ENCODE measurements around the gene CLIP4. TPM values are rescaled to one million over a fixed set of nuclear protein-coding genes. Genes with fewer than 3 reads are reported as not detected.
A peak's percentile ranks its signal among the peaks of the same experiment; 100 is the strongest.
"Not testable (repeated sequence)": the region's sequence is repeated elsewhere in the genome, so short reads cannot be mapped to it uniquely, and the experiment has no call there.

Gene CLIP4
- total and polyA plus RNA-seq, 4 donors = 15.1 to 30.1 (median 23.1) TPM

- ATAC-seq (ENCODE audit: insufficient read depth, low FRiP score) = no peak
- no peaks in the 10 kb centered on the region for H3K27me3 ChIP-seq (ENCODE audit: control insufficient read depth in 3 of 3, insufficient read depth in 3 of 3, low read length in 2 of 3)
- H3K36me3 ChIP-seq (ENCODE audit: control insufficient read depth in 4 of 4, insufficient read depth in 4 of 4, low read length in 4 of 4) = no peaks in the 10 kb centered on the region
- H3K9ac ChIP-seq (ENCODE audit: insufficient read depth in 1 of 2, low read length in 2 of 2) = no peak overlapping the region
- no peak overlapping the region for H3K4me3 ChIP-seq
- H3K27ac ChIP-seq (ENCODE audit: low read depth in 1 of 2, low read length in 1 of 2) = peak overlapping the region in 1 of 2 donors; percentile 7
- 84 to 87% methylated on average over 11 to 12 of the region's 12 CpGs for WGBS, 2 donors
- no peak for DNase-seq
- peaks cover 0 to 4% (median 0%) of the 10 kb centered on the region in 5 donors for H3K4me1 ChIP-seq (ENCODE audit: control insufficient read depth in 5 of 5, insufficient read depth in 5 of 5, low read length in 5 of 5)
- TF ChIP-seq CTCF (IDR thresholded peaks at IDR 0.05; ENCODE audit: control extremely low read depth, extremely low read depth) = no peak
- H3K9me3 ChIP-seq (ENCODE audit: control insufficient read depth in 4 of 4, insufficient read depth in 3 of 4, low read length in 3 of 4) = peaks cover 0 to 19% (median 3%) of the 10 kb centered on the region in 4 donors
Measured at GRCh38 chr2:29080886-29081743, 34.1 kb upstream of the CLIP4 start.

- WGBS, 2 donors = 90 to 93% methylated on average over 5 of the region's 5 CpGs
- TF ChIP-seq CTCF (IDR thresholded peaks at IDR 0.05; ENCODE audit: control extremely low read depth, extremely low read depth) = no peak
- no peaks in the 10 kb centered on the region for H3K36me3 ChIP-seq (ENCODE audit: control insufficient read depth in 4 of 4, insufficient read depth in 4 of 4, low read length in 4 of 4)
- no peak overlapping the region for H3K9ac ChIP-seq (ENCODE audit: insufficient read depth in 1 of 2, low read length in 2 of 2)
- no peaks in the 10 kb centered on the region for H3K4me1 ChIP-seq (ENCODE audit: control insufficient read depth in 5 of 5, insufficient read depth in 5 of 5, low read length in 5 of 5)
- DNase-seq (no peak), ATAC-seq (ENCODE audit: insufficient read depth, low FRiP score) (no peak)
- peaks cover 0 to 16% (median 3%) of the 10 kb centered on the region in 4 donors for H3K9me3 ChIP-seq (ENCODE audit: control insufficient read depth in 4 of 4, insufficient read depth in 3 of 4, low read length in 3 of 4)
- no peak overlapping the region for H3K27ac ChIP-seq (ENCODE audit: low read depth in 1 of 2, low read length in 1 of 2)
- no peak overlapping the region for H3K4me3 ChIP-seq
- H3K27me3 ChIP-seq (ENCODE audit: control insufficient read depth in 3 of 3, insufficient read depth in 3 of 3, low read length in 2 of 3) = no peaks in the 10 kb centered on the region
Measured at GRCh38 chr2:29082804-29083495, 32.3 kb upstream of the CLIP4 start.

- 94 to 100% methylated on average over 1 of the region's 1 CpG for WGBS, 2 donors
Measured at GRCh38 chr2:29084554-29084953, 30.7 kb upstream of the CLIP4 start.

GRCh38 chr2:29090311-29090710 is 24.9 kb upstream of the CLIP4 start:
- H3K9ac ChIP-seq (ENCODE audit: insufficient read depth in 1 of 2, low read length in 2 of 2); H3K4me1 ChIP-seq (ENCODE audit: control insufficient read depth in 5 of 5, insufficient read depth in 5 of 5, low read length in 5 of 5); ATAC-seq (ENCODE audit: insufficient read depth, low FRiP score); H3K27ac ChIP-seq (ENCODE audit: low read depth in 1 of 2, low read length in 1 of 2); DNase-seq; H3K36me3 ChIP-seq (ENCODE audit: control insufficient read depth in 4 of 4, insufficient read depth in 4 of 4, low read length in 4 of 4); H3K9me3 ChIP-seq (ENCODE audit: control insufficient read depth in 4 of 4, insufficient read depth in 3 of 4, low read length in 3 of 4); H3K27me3 ChIP-seq (ENCODE audit: control insufficient read depth in 3 of 3, insufficient read depth in 3 of 3, low read length in 2 of 3); H3K4me3 ChIP-seq: not testable (repeated sequence)
- 89 to 93% methylated on average over 7 of the region's 7 CpGs for WGBS, 2 donors

More at GRCh38 chr2:29084554-29084953, 30.7 kb upstream of the CLIP4 start:
- no peak for TF ChIP-seq CTCF (IDR thresholded peaks at IDR 0.05; ENCODE audit: control extremely low read depth, extremely low read depth)
- Histone ChIP-seq H3K4me1 (ENCODE audit: control insufficient read depth in 5 of 5, insufficient read depth in 5 of 5, low read length in 5 of 5) (no peaks in the 10 kb centered on the region), H3K27me3 (ENCODE audit: control insufficient read depth in 3 of 3, insufficient read depth in 3 of 3, low read length in 2 of 3) (no peaks in the 10 kb centered on the region), H3K9me3 (ENCODE audit: control insufficient read depth in 4 of 4, insufficient read depth in 3 of 4, low read length in 3 of 4) (peaks cover 0 to 14% (median 3%) of the 10 kb centered on the region in 4 donors), H3K4me3 (no peak overlapping the region), H3K9ac (ENCODE audit: insufficient read depth in 1 of 2, low read length in 2 of 2) (no peak overlapping the region), H3K36me3 (ENCODE audit: control insufficient read depth in 4 of 4, insufficient read depth in 4 of 4, low read length in 4 of 4) (no peaks in the 10 kb centered on the region), H3K27ac (ENCODE audit: low read depth in 1 of 2, low read length in 1 of 2) (no peak overlapping the region)
- ATAC-seq (ENCODE audit: insufficient read depth, low FRiP score) (no peak), DNase-seq (no peak)
